HG03175 (cell line): ENCODE results near the gene PLCD1.

Source experiments
- ATAC-seq: cut with Tn5 transposase; IDR thresholded peaks from one replicate; pipeline ENCODE4 v1.9.1; 2021; ENCODE audit warnings: mild to moderate bottlenecking, moderate library complexity; ENCODE audit not compliant: unreplicated experiment

The PLCD1 gene

DNA sequence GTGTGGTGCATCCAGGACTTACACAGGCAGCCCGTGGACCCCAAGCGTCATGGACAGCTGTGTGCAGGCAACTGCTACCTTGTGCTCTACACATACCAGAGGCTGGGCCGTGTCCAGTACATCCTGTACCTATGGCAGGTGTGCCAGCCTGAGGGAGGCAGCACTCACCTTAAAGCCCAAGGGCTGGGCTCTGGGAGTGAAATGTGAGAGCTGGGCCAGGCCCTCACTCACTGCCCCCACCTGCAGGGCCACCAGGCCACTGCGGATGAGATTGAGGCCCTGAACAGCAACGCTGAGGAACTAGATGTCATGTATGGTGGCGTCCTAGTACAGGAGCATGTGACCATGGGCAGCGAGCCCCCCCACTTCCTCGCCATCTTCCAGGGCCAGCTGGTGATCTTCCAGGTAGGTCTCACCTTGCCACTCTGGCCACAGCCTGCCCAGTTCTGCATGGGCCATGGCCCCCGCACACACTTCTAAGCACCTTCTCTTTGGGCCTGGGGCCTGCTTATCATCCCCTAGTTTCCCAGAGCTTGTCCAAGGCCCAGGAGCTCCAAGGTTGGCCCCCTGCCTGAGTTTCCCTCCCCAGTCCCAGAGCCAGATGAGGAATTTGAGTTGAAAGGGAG lies 27.9 kb downstream of the PLCD1 start:
- no peak for ATAC-seq

DNA sequence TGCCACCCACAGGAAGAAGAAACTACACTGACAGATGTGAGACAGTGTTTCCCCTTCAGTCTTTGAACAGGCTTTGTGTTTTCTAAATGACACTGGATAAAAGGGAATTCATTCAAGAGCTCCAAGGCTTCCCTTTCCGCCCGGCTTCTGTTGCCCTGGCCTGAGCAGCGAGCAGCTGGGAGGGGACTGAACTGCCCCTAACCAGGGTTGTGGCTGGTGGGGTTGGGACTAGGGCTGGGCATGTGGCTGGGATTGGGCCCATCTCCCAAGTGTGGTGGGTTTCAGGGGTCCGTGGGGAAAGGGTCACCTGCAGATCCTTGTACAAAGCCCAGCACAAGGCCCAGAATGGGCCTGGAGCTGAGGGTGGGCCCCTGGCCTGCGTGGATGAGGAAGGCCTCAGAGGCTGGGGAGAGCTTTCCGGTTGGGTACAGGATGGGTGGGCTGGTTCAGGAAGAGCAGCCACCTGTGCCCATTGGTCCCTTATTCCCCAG lies 28.4 kb downstream of the PLCD1 start:
- no peak for ATAC-seq

DNA sequence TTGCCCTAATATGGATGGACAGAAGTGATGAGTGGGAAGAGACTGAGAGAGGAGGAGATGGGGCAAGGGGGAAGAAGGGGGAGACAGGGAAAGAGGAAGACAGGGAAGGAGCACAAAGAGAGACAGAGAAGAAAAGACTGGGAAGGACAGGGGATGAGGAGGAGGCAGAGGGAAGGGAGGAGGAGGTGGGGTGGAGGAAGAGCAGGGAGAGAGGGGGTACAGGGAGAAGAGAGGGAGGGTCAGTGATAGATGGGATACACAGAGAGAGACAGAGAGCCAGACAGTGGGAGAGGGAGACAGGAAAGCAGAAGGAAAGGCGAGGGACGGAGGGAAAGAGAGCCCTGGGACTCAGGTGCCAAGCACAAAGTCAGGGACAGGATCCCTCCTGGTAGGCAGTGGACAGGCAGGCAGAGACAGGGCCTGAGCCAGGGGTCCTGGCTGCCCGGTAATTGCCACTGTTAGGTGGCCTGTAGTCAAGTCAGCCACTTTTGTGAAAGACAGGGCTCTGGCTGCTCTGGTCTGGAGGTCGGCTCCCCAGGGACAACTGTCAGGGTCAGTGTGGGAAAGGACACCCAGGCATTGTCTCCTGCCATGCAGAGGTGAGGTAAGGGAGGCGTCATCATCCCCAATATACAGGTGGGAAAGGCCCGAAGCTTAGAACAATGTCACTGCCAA lies 29.1 kb downstream of the PLCD1 start:
- no peak for ATAC-seq

DNA sequence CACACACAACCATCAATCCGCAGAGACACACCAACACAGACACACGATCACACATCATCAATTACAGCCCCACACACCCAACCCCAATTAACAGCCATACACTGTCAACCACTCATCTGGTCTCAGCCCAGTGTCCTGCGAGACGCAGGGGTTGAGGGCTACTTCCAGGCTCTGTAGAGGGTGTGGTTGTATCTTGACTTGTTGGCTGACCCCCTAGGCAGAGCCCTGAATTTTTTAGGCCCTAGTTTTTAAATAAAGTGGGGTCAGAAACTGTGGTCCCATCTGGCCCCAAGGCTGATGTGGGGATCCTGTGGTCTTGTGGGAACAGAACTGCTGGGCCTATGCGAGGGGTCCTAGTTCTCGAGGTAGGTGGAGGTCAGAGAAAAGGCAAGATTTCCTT lies 29.6 kb downstream of the PLCD1 start:
- no peak for ATAC-seq

DNA sequence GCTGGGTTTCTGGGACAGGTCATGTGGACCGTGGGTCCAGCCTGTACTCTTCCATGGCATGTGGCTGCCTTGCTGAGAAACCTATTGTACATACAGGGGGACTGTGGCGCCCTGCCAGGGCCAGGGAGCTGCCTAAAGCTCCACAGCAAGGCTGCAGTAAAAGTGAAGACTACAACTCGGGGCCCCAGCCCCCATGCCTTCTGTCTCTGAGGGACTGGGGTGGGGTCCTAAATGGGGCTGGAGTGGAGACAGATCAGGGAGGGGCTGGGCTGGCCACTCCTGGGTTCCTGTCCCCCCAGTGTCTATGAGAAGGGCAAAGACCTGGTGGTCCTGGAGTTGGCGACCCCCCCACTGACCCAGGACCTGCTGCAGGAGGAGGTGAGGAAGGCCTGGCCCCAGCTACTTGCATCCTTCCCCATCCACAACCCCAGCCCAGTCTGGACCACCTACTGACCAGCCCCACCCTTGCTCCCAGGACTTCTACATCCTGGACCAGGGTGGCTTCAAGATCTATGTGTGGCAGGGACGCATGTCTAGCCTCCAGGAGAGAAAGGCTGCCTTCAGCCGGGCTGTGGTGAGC lies 31.6 kb downstream of the PLCD1 start:
- ATAC-seq = no peak

DNA sequence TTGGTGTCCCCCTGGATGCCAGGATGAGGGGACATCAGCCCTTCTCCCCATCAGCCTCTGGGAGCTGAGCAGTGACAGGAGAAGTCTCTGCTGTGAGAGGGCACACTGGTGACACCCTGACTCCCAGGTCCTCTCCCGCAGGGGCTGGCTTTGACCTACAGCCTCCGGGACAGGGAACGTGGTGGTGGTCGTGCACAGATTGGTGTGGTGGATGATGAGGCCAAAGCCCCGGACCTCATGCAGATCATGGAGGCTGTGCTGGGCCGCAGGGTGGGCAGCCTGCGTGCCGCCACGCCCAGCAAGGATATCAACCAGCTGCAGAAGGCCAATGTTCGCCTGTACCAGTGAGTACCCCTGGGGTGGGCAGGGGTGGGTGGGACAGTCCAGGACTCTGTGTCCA lies 32.1 kb downstream of the PLCD1 start:
- no peak for ATAC-seq

DNA sequence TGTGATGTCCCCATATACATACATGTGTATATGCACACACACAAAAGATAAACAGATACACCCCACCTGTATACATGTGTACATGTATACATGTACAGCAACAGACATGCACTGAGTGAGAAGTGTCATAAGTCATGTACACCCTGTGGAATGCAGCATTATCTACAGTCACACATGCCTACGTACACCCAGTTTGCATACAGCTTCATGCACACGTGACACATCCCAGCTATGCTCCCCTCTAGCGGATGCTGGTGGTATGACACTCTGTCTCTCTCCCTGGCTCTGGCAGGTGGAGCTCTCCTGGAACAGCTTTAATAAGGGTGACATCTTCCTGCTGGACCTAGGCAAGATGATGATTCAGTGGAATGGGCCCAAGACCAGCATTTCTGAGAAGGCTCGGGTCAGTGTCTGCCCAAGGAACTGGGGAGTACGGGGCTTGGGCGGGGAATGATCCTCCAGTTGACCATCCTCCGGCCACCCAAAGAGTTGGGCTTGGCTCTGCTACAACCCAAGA lies 32.6 kb downstream of the PLCD1 start:
- ATAC-seq = peak; percentile 62

DNA sequence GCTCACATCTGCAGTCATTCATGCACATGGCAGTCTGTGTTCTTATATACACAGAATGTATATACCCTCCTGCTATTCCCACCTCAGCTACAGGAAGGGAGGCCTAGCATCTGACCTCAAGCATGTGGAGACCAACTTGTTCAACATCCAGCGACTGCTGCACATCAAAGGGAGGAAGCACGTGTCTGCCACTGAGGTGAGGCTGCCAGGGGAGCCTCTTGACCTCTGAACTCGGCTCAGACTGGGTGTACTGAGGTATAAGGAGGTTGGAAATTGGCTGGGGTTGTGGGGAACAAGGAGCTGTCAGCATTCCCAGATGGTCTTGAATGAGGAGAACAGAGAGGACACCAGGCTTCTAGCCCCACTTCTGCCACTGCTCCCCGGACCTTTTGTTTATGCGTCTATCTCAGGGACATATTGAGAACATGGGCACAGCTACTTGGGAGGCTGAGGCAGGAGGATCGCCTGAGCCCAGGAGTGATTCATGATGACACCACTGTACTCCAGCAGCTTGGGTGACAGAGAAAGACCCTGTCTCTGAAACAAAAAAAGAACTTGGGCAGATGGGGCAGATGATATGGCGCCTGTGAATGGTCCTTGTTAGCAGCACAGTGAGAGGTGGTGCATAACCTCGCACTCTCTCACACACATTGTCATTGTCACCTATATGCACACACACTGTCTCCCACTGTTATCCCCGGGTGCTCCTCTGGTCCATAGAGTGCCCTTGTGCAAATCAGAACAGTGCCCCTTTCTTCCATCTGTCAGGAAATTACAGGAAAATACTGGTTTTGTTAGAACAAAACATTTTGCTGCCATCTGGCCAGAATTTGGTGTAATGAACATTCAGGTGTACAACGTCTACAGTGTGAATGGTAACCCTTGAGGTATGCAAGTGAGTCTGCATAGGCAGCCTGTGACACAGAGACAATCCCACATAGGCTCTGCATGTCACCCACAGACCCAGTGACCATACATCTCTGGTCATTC lies 33.5 kb downstream of the PLCD1 start:
- ATAC-seq = no peak

DNA sequence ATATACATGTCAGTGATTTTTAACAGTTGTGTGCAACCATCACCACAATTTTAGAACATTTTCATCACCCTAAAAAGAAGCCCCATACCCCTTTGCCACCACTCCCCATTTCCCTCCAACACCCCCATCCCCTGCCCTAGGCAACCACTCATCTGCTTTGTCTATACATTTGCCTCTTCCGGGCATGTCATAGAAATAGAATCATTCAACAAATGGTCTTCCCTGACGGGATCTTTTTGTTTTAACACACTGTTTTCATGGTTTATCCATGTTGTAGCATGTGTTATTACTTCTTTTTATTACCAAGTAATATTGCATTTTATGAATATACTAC lies 34.8 kb downstream of the PLCD1 start:
- ATAC-seq = peak; percentile 3

DNA sequence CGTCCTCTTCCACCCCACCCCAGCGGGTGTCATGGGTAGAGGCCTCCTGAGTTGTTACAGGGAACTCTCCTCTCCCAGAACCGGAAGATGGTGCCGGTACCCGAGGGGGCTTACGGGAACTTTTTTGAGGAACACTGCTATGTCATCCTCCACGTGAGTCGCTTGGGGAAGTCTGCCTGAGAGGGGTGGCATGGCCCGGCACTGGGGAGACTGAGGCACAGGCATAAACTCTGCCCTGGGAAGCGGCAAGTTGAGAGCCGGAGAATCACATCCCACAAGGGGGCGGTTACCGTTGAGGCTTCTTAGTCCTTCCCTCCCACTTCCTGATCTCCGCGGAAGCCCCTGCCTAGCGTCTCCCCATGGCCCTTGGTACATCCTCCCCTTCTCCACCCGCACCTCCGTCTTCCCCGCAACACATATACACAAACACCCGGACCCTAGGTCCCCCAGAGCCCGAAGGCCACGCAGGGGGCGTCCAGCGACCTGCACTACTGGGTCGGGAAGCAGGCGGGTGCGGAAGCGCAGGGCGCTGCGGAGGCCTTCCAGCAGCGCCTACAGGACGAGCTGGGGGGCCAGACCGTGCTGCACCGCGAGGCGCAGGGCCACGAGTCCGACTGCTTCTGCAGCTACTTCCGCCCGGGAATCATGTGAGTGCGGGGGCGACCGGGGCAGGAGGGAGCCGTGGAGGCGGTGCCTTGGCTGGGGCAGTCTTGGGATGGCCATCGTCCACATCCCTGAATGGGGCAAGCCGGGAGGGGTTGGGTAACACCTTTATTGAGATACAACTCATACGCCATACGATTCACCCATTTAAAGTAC lies 35.4 kb downstream of the PLCD1 start:
- peak; percentile 57 for ATAC-seq

DNA sequence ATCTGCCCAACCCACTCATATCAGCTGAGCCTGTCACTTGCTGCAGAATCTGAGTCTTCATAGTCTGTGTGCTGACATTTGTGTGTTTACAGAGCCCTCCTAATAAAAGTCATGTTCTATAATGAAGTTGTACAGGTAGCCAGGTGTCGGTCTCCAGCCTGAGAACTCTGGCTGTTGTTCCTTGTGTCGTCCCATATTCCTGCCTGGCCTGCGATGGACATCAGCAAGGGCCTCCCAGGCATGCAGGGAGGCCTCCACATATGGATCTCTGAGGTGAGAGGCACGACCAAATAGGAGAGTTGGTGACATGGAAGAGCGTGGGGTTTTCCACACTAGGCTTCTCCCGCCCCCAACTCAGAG lies 36.0 kb downstream of the PLCD1 start:
- no peak for ATAC-seq

DNA sequence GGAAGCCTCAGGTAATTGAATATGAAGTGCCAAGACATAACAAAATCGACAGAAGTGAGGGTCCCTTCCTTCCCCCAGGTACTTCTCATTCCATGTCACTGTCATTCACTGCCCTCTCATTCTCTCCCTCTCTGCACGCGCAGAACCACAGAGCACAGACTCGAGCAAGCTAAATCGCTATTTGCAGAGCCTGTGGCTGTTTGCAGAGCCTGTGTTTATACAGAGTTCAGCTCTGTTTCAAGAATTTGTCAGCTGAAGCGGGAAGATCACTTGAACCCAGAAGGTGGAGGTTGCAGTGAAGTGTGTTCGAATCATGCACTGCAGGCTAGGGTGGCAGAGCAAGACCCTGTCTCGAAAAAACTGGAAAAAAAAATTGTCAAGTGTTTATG lies 36.4 kb downstream of the PLCD1 start:
- ATAC-seq = no peak

DNA sequence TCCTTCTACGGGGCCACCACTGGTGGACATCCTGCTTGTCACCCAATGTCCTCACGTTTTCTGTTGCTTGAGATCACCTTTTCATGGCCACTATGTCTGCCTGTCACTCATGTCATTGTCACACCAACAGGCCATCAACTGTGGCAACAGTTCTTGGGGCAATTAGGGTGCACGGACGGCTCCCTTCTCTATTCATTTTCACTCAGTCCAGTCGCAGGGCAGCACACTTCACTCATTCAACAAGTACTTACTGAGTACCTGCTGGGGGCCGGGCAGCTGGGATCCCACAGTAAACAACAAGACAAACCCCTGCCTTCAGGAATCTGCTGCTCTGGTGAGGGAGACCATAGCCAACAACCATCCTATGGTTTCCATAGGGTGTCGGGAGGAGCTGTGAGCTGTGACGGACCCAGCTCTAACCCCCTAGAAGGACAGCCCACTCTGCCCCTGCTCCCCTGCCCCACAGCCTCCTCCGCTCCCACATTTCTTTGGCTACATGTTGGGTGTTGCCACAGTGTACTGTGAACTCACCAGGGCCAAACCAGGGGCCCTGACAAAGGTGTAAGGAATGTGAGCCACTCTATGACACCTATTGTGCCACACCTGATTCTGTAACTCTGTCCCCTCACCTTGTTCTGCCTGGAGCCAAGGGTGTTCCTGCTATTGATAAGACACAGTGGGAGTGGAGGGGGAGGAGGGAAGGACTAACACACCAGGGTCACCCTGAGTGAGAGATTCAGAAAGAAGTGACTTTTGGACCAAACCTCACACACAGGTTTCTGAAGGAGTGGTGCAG lies 37.0 kb downstream of the PLCD1 start:
- ATAC-seq = no peak

DNA sequence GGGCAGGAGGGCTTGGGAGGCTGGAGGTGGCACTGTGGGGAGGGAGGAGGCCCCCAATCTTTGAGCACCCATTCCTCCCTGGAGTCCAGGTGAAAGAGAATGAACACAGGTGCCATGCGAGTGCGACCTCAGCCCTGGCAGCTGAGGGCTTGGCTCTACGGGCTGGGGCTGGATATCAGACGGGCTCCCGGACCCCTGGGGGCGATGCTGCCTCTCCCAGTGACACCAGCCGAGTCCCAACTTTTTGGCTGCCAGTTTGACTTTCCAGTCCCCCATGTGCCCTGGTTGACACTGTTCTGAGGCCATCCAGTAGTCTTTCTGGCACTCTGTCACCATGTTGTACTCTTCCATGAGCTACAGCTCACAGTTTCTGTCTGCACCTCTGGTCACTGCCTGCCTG lies 37.6 kb downstream of the PLCD1 start:
- ATAC-seq = no peak

DNA sequence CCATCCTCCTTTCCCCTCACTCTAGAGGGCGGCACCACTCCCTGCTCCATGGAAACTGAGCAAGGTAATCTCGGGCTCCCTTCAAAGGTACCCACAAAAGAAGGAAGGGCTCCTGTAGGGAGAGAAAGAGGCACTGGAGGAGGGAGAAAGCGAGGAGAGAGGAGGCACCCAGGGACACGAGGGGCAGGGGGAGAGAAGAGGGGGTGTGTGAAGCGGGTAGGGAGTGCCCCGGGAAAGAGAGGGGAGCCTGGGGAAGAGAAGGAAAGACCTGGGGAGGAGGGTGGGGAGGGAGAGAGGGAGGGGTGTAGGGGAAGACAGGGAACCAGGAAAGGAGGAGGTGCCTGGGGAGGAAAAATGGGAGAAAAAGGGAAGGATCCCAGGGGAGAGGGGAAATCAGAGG lies 38.3 kb downstream of the PLCD1 start:
- no peak for ATAC-seq

DNA sequence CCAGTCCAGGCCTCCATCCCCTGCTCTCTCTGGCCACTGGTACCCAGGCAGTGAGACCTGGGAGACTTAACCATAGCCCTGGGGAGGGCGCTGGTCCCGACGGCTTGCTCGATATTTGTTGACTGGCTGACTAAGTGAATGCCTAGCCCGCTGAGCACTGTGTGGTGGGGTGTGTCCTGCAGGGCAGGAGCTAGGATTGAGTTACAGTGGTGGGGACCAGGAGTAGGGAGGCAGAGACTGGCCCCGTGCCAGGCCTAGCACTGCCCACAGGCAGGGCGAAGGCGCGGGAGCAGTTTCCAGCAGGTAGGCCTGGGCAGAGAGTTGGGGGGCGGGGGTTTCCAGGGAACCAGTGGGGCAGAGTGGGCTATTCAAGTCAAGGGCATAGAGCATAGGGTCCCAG lies 38.9 kb downstream of the PLCD1 start, which contains the start of gene VILL:
VILL (plus strand) TSS at position 260 of the 400 bp plus-strand sequence. CDS start 2,887 bp downstream, outside the sequence.
- no peak for ATAC-seq

DNA sequence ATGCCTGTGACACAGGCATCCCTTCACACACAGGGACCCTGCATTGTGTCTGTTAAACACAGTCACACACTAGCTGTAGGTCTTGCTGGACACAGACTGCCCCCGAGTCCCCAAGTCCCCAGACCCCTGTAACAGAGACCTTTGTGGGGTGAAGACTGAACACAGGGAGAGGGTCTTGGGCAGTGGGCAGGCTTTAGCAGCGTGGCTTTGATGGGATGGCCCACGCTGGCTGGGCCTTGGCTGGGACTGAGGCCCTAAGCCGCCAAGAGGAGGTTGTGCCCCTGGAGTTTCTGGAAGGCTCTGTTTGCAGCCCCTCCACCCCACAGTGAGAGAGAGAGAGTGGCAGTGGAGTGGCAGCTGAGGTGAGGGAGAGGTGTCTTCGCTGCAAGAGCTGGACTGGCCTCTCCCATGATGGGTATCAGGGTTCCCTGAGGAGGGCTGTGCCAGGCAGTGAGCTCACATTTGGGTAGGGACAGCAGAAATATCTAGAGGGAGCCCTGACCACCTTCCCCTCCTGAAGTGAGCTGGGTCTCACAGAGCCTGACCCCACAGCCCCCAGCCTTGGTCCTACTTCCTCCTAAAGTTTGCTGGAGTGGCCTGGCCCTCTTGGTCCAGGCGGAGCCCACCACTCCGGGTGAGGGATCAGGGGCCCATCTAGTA lies 39.5 kb downstream of the PLCD1 start:
- ATAC-seq = no peak

DNA sequence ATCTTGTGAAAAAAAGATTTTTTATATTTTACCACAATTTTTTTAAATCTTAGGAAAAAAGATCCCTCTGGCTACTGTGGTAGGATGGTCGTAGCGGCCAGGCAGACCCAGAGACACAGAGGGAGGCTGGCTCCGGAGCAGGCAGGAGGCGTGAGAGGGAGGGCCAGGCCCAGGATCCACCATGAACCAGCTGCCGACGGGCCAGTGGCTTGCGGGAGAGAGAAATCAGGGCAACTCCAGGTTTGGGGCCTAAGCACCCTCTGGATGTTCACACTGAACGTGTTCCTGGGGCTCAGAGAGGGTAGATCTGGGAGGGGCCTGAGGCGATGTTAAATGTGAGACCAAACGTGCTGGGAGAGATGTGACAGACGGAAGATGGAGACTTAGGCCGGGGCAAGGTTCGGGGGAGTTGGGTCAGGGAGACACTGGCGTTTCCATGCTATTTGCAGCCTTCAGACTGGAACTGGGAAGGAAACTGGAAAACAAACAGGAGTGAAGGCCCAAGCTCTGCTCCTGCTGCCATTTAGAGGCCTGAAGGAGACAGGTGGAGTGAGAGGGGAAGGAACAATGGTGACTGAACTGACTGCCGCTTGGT lies 40.4 kb downstream of the PLCD1 start:
- no peak for ATAC-seq
